ENCODE data around the gene B3GNT9. TPM values are rescaled to one million over a fixed set of nuclear protein-coding genes. Genes with fewer than 3 reads are reported as not detected.

The B3GNT9 gene
- 10 to 100 TPM; 18.6 to 29.4 TPM for total RNA-seq
- polyA plus RNA-seq (ENCODE audit: insufficient read length in 6 of 6) = 10 to 100 TPM; 16.2 to 25.7 (median 19.9) TPM
- long read RNA-seq, donor 1, partial matches to known transcripts = 0 of 4 reads
- long read RNA-seq, donor 1, other reads (novel, unspliced or antisense) = 0 of 4 reads
- long read RNA-seq, donor 2, transcript B3GNT9-201 (2 exons, 2,917 nt) = major isoform, 6 of 6 reads
- long read RNA-seq, donor 2, partial matches to known transcripts = 0 of 6 reads
- long read RNA-seq, donor 2, other reads (novel, unspliced or antisense) = 0 of 6 reads
- long read RNA-seq, donor 3, transcript B3GNT9-201 (2 exons, 2,917 nt) = major isoform, 7 of 7 reads
- long read RNA-seq, donor 3, partial matches to known transcripts = 0 of 7 reads
- long read RNA-seq, donor 3, other reads (novel, unspliced or antisense) = 0 of 7 reads
- long read RNA-seq, donor 4, partial matches to known transcripts = 0 of 4 reads
- long read RNA-seq, donor 4, other reads (novel, unspliced or antisense) = 3 of 4 reads
- long read RNA-seq, donor 5, transcript B3GNT9-201 (2 exons, 2,917 nt) = major isoform, 9 of 9 reads
- long read RNA-seq, donor 5, partial matches to known transcripts = 0 of 9 reads
- long read RNA-seq, donor 5, other reads (novel, unspliced or antisense) = 0 of 9 reads
- long read RNA-seq, donor 6, transcript B3GNT9-201 (2 exons, 2,917 nt) = major isoform, 8 of 8 reads
- long read RNA-seq, donor 6, partial matches to known transcripts = 0 of 8 reads
- long read RNA-seq, donor 6, other reads (novel, unspliced or antisense) = 0 of 8 reads
- long read RNA-seq, donor 7, partial matches to known transcripts = 0 of 3 reads
- long read RNA-seq, donor 7, other reads (novel, unspliced or antisense) = 0 of 3 reads
- long read RNA-seq, donor 8, partial matches to known transcripts = 0 of 3 reads
- long read RNA-seq, donor 8, other reads (novel, unspliced or antisense) = 0 of 3 reads
- long read RNA-seq, donor 9 = 0 reads
- long read RNA-seq, donor 10, partial matches to known transcripts = 0 of 3 reads
- long read RNA-seq, donor 10, other reads (novel, unspliced or antisense) = 0 of 3 reads
- long read RNA-seq, donor 11 = 0 reads
- long read RNA-seq, donor 12, transcript B3GNT9-201 (2 exons, 2,917 nt) = major isoform, 7 of 7 reads
- long read RNA-seq, donor 12, partial matches to known transcripts = 0 of 7 reads
- long read RNA-seq, donor 12, other reads (novel, unspliced or antisense) = 0 of 7 reads

DNA sequence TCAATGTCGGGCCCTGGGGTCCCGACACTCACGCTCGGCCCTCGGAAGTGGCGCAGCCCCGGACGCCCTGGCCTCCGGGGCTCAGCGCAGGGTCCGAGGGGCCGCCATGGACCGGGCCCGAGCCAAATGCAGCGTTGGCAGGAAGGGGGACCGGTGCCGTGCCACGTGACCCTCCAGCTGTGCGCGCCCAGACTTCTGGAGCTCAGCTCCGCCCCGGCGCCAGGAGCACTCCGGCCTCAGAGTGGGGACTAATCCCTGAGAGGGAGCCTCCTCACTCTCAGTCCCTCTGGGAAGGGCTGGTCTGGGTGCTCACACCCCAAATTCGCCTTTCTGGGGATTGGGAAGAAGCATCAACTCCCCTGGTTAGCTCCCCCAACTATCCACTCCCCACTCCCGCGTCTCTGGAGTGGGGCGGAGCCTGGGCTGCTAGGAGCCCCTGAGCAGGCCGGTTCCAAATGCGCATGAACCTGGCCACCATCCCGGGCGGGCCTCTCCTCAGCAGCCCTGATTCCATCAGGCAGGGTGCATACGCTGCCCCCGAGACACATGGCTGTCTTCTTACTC is at the start of gene B3GNT9:
TSS of gene B3GNT9 (minus strand) at position 166 of the 564 bp plus-strand sequence. CDS start 513 bp downstream, outside the sequence.
- Histone ChIP-seq H3K9me3 (no peaks in the 10 kb centered on the region), H3K4me3 (peak within 1 kb of the TSS; percentile 55 to 59), H3K27me3 (peaks cover 0 to 45% of the 10 kb centered on the region in 2 donors), H3K27ac (peak within 1 kb of the TSS; percentile 73 to 87), H3K36me3 (peaks cover 0 to 48% of the 10 kb centered on the region in 2 donors), H3K4me1 (peaks cover 4 to 40% of the 10 kb centered on the region in 2 donors)
- TF ChIP-seq, protein P1, sequence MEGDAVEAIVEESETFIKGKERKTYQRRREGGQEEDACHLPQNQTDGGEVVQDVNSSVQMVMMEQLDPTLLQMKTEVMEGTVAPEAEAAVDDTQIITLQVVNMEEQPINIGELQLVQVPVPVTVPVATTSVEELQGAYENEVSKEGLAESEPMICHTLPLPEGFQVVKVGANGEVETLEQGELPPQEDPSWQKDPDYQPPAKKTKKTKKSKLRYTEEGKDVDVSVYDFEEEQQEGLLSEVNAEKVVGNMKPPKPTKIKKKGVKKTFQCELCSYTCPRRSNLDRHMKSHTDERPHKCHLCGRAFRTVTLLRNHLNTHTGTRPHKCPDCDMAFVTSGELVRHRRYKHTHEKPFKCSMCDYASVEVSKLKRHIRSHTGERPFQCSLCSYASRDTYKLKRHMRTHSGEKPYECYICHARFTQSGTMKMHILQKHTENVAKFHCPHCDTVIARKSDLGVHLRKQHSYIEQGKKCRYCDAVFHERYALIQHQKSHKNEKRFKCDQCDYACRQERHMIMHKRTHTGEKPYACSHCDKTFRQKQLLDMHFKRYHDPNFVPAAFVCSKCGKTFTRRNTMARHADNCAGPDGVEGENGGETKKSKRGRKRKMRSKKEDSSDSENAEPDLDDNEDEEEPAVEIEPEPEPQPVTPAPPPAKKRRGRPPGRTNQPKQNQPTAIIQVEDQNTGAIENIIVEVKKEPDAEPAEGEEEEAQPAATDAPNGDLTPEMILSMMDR (IDR thresholded peaks at IDR 0.05) = no peak
- intact Hi-C loops (cut with DNase I) = loop anchor here in 1 of 2 donors (10.0 kb wide), 1 partner anchor 136 kb away; no protein-coding TSS in a partner anchor
- DNase-seq = peak; percentile 83 to 91 (median 90)
- peak; percentile 85 for ATAC-seq

GRCh38 chr16:67200491-67200890 is 49.7 kb upstream of the B3GNT9 start:
- DNase-seq = peak in 1 of 4 donors; percentile 61
- Histone ChIP-seq H3K9me3 (no peaks in the 10 kb centered on the region), H3K27ac (no peak overlapping the region), H3K36me3 (peaks cover 0 to 93% of the 10 kb centered on the region in 2 donors), H3K4me3 (no peak overlapping the region), H3K27me3 (no peaks in the 10 kb centered on the region), H3K4me1 (peaks cover 3 to 34% of the 10 kb centered on the region in 2 donors)
- ATAC-seq = no peak
- TF ChIP-seq, protein P1 (IDR thresholded peaks at IDR 0.05) = no peak
- intact Hi-C loops (cut with DNase I) = no loop called here

DNA sequence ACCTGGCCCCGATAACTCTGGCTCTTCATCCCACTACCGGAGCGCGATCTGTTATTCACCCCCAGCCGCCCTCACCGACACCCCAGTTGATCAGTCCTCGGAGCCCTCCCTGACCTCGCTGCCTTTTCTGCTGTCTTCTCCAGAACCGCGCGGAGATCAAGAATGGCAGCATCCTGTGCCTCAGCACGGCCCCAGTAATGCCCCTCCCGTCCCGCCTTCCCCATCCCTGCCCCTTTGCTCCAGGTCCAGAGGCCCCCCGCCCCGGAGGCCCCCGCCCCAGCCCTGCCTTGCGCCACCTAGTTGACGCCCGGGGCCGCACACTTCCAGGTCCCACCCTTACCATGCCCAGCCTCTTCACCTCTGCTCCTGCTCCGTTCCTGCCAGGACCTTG is 49.0 kb upstream of the B3GNT9 start:
- no peak overlapping the region for H3K27ac ChIP-seq
- peak overlapping the region; percentile 27 to 42 for H3K4me3 ChIP-seq
- ATAC-seq (peak; percentile 41), DNase-seq (peak in 1 of 4 donors; percentile 75)
- peaks cover 3 to 39% of the 10 kb centered on the region in 2 donors for H3K4me1 ChIP-seq
- TF ChIP-seq, protein P1 (IDR thresholded peaks at IDR 0.05) = peak in 1 of 2 donors; percentile 5
- intact Hi-C loops (cut with DNase I) = no loop called here
- no peaks in the 10 kb centered on the region for H3K9me3 ChIP-seq
- H3K27me3 ChIP-seq = no peaks in the 10 kb centered on the region
- H3K36me3 ChIP-seq = peaks cover 0 to 98% of the 10 kb centered on the region in 2 donors

DNA sequence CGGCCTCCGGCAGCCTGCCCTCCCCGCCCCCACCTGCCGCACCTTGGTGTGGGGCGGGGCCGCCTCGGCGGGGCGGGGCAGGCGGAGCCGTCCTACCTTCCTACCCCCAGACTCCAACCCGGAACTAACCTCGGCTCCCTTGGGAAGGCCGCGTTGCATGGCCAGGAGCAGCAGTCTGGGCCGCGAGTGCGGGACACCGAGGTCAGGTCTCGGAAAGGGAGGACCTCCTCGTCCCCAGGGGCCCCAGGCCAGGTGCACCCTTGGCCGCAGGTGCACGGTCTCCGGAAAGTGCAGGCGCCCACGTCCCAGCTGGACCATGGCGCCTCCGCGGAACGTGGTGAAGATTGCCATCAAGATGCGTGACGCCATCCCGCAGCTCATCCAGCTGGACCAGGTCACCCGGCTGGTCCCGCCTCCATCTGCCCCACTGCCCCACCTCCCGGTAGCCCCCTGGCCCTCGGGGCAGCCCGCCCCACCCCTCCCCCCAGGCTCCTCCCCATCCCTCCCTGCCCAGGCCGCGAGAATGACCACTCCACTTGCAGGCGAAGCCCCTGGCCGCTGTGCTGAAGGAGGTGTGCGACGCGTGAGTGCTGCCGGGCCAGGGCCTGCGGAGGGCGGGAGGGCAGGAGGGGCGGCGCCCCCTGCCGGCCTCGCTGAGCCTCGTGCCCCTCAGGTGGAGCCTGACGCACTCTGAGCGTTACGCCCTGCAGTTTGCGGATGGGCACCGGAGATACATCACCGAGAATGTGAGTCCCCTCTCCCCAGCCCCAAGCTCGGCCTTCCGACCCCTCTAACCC is 48.4 kb upstream of the B3GNT9 start, which contains the start of gene ELMO3:
TSS of gene ELMO3 (plus strand) at position 121 of the 797 bp plus-strand sequence. CDS start at position 317, 196 bp downstream.
- peaks cover 0 to 98% of the 10 kb centered on the region in 2 donors for H3K36me3 ChIP-seq
- peak within 1 kb of the TSS; percentile 61 to 67 for H3K27ac ChIP-seq
- peaks cover 3 to 41% of the 10 kb centered on the region in 2 donors for H3K4me1 ChIP-seq
- intact Hi-C loops (cut with DNase I) = no loop called here
- TF ChIP-seq, protein P1 (IDR thresholded peaks at IDR 0.05) = peak in 1 of 2 donors; percentile 26
- no peaks in the 10 kb centered on the region for H3K27me3 ChIP-seq
- no peaks in the 10 kb centered on the region for H3K9me3 ChIP-seq
- H3K4me3 ChIP-seq = peak within 1 kb of the TSS; percentile 27 to 42
- ATAC-seq (peak; percentile 92), DNase-seq (peak in 2 of 4 donors; percentile 69 to 87)

All from left lung (tissue), 14 donors.